GM12872 (cell line): ENCODE data around the gene PHF23.

Experiments used
- TF ChIP-seq, protein P1 (sequence below): IDR thresholded peaks from 3 replicates; pipeline ENCODE4 v1.5.1; 2011; ENCODE audit warnings: low read depth, mild to moderate bottlenecking, low read length, moderate library complexity; ENCODE audit not compliant: insufficient read depth

The PHF23 gene

DNA sequence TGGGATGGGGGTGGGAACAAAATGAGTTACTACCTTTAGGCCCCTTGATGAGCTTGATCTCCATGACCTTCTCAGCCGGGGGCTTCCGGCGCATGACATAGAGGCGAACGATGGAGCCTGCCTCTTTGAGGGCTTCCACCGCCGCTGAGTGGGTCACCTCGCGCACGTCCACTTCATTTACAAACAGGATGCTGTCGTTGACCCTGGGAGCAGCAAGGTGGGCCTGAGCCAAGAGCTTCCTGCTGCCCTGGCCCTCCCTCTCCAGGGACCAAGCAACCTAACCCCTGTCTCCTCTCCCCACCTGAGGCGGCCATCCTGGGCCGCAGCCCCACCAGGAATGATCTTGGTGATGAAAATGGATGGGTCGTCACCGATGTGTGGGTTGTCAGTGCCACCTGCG lies 35.9 kb downstream of the PHF23 start:
- TF ChIP-seq, protein P1, sequence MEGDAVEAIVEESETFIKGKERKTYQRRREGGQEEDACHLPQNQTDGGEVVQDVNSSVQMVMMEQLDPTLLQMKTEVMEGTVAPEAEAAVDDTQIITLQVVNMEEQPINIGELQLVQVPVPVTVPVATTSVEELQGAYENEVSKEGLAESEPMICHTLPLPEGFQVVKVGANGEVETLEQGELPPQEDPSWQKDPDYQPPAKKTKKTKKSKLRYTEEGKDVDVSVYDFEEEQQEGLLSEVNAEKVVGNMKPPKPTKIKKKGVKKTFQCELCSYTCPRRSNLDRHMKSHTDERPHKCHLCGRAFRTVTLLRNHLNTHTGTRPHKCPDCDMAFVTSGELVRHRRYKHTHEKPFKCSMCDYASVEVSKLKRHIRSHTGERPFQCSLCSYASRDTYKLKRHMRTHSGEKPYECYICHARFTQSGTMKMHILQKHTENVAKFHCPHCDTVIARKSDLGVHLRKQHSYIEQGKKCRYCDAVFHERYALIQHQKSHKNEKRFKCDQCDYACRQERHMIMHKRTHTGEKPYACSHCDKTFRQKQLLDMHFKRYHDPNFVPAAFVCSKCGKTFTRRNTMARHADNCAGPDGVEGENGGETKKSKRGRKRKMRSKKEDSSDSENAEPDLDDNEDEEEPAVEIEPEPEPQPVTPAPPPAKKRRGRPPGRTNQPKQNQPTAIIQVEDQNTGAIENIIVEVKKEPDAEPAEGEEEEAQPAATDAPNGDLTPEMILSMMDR, result no peak

DNA sequence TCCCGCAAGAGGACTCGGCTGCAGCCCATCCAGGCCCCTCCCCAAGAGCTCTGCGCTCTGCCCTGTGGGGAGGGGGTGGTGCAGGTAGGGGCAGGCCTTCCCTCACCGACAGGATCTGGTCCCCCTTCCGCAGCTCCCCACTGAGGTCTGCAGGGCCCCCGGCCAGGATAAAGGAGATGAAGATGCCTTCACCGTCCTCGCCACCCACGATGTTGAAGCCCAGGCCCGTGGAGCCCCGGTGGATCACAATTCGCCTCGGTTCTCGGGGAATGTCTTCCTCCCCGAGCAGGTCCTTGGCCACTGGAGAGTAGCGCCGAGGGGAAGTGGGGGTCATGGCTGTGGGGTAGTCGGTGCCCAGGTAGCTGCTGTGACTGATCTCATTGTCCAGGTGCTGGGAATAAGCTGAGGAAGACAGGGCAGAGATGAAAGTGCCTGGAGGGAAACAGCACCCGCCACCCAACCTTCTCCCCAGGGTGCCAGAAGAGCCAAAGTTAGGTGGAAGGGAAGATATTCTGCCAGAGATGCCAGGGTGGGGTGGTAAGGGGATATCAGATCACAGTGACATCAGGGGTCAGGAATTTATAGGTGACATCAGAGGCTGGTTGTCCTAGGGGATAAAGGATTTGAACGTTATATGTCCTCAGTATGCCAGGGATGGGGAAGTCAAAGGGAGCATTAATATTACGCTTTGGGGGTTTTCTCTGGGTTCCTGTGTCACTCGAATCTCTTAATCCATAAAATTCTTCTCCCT lies 42.4 kb downstream of the PHF23 start:
- TF ChIP-seq, protein P1, result no peak

DNA sequence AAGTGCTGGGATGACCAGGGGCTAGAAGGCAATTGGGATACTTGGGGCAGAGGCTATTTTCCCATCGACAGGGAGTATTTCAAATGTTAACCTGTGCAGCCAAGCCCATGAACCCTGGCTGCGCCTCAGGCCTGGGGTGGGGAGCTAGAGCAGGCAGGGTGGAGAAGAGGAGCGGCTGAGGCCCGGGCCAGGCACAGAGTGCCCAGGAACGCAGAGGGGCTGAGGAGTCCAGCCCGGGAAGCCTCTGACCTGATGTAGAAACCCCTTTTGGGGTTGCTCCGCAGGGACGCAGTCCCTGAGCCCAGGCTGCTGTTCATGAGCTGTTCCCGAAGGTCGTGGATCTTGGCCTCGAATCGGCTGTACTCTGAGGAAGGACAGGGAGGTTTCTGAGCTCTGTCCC lies 43.3 kb downstream of the PHF23 start:
- TF ChIP-seq, protein P1, result no peak

DNA sequence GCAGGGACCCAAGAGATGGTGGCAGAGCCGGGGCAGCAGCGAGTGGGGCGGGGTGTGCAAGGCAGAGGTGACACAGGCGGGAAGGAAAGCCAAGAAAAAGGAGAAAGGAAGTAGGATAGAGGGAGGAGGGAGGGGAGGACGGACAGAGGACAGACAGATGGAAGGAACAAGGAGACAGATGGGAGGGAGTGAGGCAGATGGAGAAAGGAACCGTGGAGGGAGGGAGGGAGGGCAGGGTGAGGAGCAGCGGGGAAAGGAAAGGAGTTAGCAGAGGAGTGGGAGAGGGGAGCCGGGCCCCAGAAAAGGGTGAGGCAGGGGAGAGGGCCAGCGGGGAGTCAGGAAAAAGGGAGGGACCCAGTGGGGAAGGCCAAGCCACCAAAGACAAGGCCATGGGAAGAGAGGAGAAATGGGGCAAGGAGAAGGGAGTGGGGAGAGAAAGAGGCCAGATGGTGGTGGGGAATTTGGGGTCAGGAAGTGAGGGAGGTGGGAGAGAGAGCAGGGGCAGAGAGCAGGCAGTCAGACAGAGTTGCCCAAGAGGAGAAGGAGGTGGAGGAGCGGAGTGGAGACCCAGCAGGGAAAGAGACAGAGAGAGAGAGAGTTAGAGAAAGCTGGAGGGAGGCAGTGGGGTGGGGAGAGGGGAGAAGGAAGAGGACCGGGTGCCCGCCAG lies 46.9 kb downstream of the PHF23 start:
- TF ChIP-seq, protein P1, result no peak

DNA sequence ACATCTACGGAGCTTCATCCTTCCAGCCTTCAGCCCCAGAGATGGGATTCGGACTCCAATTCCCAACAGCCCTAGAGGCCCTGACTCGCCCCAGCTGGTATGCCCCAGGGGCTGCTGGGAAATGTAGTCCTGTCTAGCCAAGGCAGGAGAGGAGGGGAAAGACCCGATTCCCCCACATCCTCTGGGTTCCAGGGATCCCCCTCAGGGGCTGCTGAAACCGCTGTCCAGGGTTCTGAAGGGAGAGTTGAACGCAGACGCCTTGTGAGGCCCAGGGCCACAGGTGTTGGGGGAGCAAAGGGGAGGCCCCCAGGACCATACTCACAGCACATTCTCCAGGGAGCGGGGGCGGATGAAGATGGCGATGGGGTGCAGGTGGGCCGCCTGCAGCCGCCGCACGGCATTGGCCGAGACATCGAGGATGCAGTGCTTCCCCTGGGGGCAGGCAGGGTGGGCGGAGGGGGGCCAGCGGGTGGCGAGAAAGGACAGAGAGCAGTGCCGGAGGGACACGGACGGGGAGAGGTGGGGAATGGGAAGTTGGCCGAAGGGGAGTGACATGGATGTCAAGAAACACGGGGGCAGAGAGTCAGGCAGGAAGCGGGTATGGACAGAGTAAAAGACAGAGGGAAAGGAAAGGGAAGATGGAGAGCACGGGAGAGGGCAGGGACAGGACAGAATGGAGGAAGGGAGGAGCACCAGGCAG lies 47.5 kb downstream of the PHF23 start:
- TF ChIP-seq, protein P1, result no peak

DNA sequence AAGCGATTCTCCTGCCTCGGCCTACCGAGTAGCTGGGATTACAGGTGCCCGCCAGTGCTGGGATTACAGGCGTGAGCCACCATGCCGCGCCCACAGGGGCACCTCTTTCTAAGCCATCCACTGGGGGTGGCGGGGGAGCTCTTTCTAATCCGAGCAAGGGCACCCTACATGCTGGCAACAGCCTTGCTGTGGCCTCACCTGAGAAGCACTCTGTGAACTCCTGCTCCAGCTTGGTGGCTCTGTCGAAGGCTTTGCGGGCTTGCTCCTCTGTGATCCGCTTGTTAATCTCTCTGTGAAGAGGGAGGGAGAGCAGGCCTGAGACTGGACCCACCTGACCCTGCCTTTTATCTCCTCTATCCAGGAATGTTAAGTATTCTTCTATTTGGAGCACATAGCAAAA lies 48.2 kb downstream of the PHF23 start:
- TF ChIP-seq, protein P1, result no peak

DNA sequence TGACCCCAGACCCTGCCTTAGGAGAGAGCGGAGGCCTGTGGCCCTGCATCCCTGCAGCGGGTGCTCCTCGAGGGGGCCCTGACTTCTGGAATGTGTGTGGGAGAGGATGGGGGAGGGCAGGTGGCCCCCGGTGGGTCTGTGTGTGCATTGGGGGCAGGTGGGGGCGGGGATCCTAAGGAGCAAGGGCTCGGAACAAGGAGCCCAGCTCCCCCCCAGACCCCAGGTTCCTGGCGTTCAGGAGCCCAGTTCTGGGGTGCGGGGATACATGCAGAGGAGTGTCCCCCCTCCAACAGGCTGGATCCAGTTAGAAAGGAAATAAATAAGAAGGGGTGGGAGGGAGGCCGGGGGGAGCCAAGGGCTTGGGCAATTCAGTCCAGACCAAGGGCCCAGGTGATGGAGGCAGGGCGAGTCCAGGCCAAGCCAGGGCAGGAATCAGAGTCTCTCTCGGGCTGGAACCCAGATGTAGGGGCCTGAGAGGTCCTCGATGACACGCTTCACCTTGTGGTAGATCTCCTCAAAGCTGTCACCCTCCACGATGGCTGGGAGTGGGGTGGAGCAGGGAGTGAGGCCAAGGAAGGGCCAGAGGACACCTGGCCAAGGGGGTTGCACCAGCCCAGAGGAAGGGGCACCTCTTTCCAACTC lies 48.9 kb downstream of the PHF23 start:
- TF ChIP-seq, protein P1, result no peak
